HEK293T (cell line): ENCODE data around the gene BRMS1L.

Experiments used
- BHLHE40 ChIP-seq: fragments of 450-650 bp; IDR thresholded peaks from 2 replicates; pipeline ENCODE4 v1.6.1; 2016; ENCODE audit warnings: mild to moderate bottlenecking, moderate library complexity, borderline replicate concordance
- CTBP1 ChIP-seq: fragments of 450-650 bp; IDR thresholded peaks from 2 replicates; pipeline ENCODE4 v1.6.1; 2016; ENCODE audit warnings: borderline replicate concordance
- ELF4 ChIP-seq: fragments of 450-650 bp; IDR thresholded peaks from 2 replicates; pipeline ENCODE4 v1.6.1; 2017; ENCODE audit warnings: antibody characterized with exemption
- FOXK2 ChIP-seq: fragments of 450-650 bp; IDR thresholded peaks from 2 replicates; pipeline ENCODE4 v1.6.1; 2016; ENCODE audit warnings: mild to moderate bottlenecking
- FOXM1 ChIP-seq: fragments of 450-650 bp; IDR thresholded peaks from 2 replicates; pipeline ENCODE4 v1.6.1; 2017; ENCODE audit warnings: mild to moderate bottlenecking, borderline replicate concordance
- HDGF ChIP-seq: fragments of 450-650 bp; IDR thresholded peaks from 2 replicates; pipeline ENCODE4 v1.6.1; 2017; ENCODE audit warnings: antibody characterized with exemption, borderline replicate concordance
- L3MBTL2 ChIP-seq: fragments of 450-650 bp; conservative IDR thresholded peaks from 2 replicates; pipeline ENCODE4 v1.6.1; 2016; ENCODE audit warnings: mild to moderate bottlenecking
- LEF1 ChIP-seq: fragments of 450-650 bp; IDR thresholded peaks from 2 replicates; pipeline ENCODE4 v1.6.1; 2017; ENCODE audit warnings: mild to moderate bottlenecking, borderline replicate concordance
- PKNOX1 ChIP-seq: fragments of 450-650 bp; IDR thresholded peaks from 2 replicates; pipeline ENCODE4 v1.6.1; 2016
- SP1 ChIP-seq: fragments of 450-650 bp; IDR thresholded peaks from 2 replicates; pipeline ENCODE4 v1.6.1; 2017
- SUZ12 ChIP-seq: fragments of 450-650 bp; IDR thresholded peaks from 2 replicates; pipeline ENCODE4 v1.6.1; 2016; ENCODE audit warnings: mild to moderate bottlenecking
- TARDBP ChIP-seq: fragments of 450-650 bp; IDR thresholded peaks from 2 replicates; pipeline ENCODE4 v1.6.1; 2016

GRCh38 chr14:35915775-35916174, 89.6 kb downstream of the BRMS1L start:
- TF ChIP-seq PKNOX1 = no peak
- no peak for TF ChIP-seq L3MBTL2
- no peak for TF ChIP-seq BHLHE40
- TF ChIP-seq SP1 = no peak
- no peak for TF ChIP-seq FOXK2
- no peak for TF ChIP-seq SUZ12
- TF ChIP-seq CTBP1 = no peak
- TF ChIP-seq LEF1 = no peak
- no peak for TF ChIP-seq TARDBP
- no peak for TF ChIP-seq HDGF
- no peak for TF ChIP-seq FOXM1
- TF ChIP-seq ELF4 = no peak
